HepG2 (cell line): ENCODE measurements around the gene ITGB2. TPM values are rescaled to one million over a fixed set of nuclear protein-coding genes. Genes with fewer than 3 reads are reported as not detected.

Experiments used
- ATAC-seq: fragments of 200-7000 bp; cut with Tn5 transposase; 3 replicates; pipeline ENCODE4 v1.9.1; 2020; ENCODE audit warnings: mild to moderate bottlenecking, moderate library complexity
- BruUV-seq: library from RNA; stranded (reverse); fragments of 400-500 nt; replicated peaks from 2 replicates; lab custom pipeline; 2021; lab: Mats Ljungman, UMichigan
- CTCF ChIA-PET: fragments of 300-600 bp; formaldehyde crosslinking; extraction: SDS; loops from one replicate; lab custom pipeline; 2021; ENCODE audit warnings: low total read pairs, inconsistent platforms, low intra/inter-chr PET ratio; lab: Yijun Ruan, JAX
- POLR2A ChIA-PET: fragments of 350-600 bp; sonication (Branson Sonifier 250); formaldehyde crosslinking; loops from one replicate; lab custom pipeline; 2020; ENCODE audit warnings: antibody characterized with exemption, inconsistent platforms; lab: Yijun Ruan, JAX
- DNase-seq: peaks from one replicate; pipeline ENCODE4 v3.0.0-alpha.2; 2015; ENCODE audit warnings: low spot score
- FAIRE-seq: peaks from 3 replicates; lab custom pipeline; 2011; peaks lifted over from hg19 to GRCh38; lab: Jason Lieb, UNC
- H2AFZ ChIP-seq: one replicate; pipeline ENCODE4 v1.6.1; 2011; ENCODE audit warnings: low read length, inconsistent platforms
- H3K27ac ChIP-seq: fragments of 300-600 bp; 3 replicates; pipeline ENCODE4 v1.8.0; 2011; ENCODE audit warnings: mixed run types, mild to moderate bottlenecking, mixed read lengths, low read length, inconsistent platforms; ENCODE audit not compliant: insufficient read depth; ENCODE audit errors: extremely low read length
- H3K27me3 ChIP-seq, 2 experiments: fragments of 200-600 bp in 1 of 2; 2 replicates in 1 of 2; 3 replicates in 1 of 2; pipeline versions ENCODE4 v1.6.0 to v1.8.0; 2011; ENCODE audit warnings: low read length in 2 of 2, mild to moderate bottlenecking in 2 of 2, moderate library complexity in 2 of 2, inconsistent platforms in 1 of 2; ENCODE audit not compliant: insufficient read depth in 2 of 2, control insufficient read depth in 1 of 2
- H3K36me3 ChIP-seq, 2 experiments: fragments of 200-600 bp in 1 of 2; replicated peaks in 1 of 2; 2 replicates in 1 of 2; 3 replicates in 1 of 2; pipeline versions ENCODE4 v1.5.1 to v1.8.0; 2011; ENCODE audit warnings: low read length in 2 of 2, inconsistent platforms in 1 of 2; ENCODE audit not compliant: insufficient read depth in 2 of 2, control insufficient read depth in 1 of 2
- H3K4me1 ChIP-seq: 2 replicates; pipeline ENCODE4 v1.5.1; 2012; ENCODE audit warnings: low read length, inconsistent platforms; ENCODE audit not compliant: insufficient read depth
- H3K4me2 ChIP-seq: 2 replicates; pipeline ENCODE4 v1.6.0; 2011; ENCODE audit warnings: low read depth, low read length, inconsistent platforms
- H3K4me3 ChIP-seq, 3 experiments: fragments of 200-600 bp in 1 of 3; sonication (generic), shearing (Covaris generic) in 1 of 3; replicated peaks in 1 of 3; 2 replicates each; pipeline ENCODE4 v1.5.1; 2011 to 2016; ENCODE audit warnings: low read length in 3 of 3, inconsistent platforms in 2 of 3, low read depth in 2 of 3, mild to moderate bottlenecking in 2 of 3, control low read depth in 1 of 3, mixed read lengths in 1 of 3; ENCODE audit not compliant: insufficient read depth in 1 of 3
- H3K79me2 ChIP-seq: one replicate; pipeline ENCODE4 v1.6.1; 2011; ENCODE audit warnings: low read length, inconsistent platforms; ENCODE audit not compliant: insufficient read depth
- H3K9ac ChIP-seq: 2 replicates; pipeline ENCODE4 v1.6.0; 2011; ENCODE audit warnings: mild to moderate bottlenecking, low read depth, low read length, inconsistent platforms; ENCODE audit not compliant: insufficient read depth
- H3K9me3 ChIP-seq: 2 replicates; pipeline ENCODE4 v1.5.1; 2012; ENCODE audit warnings: mild to moderate bottlenecking, low read length
- H4K20me1 ChIP-seq: 2 replicates; pipeline ENCODE4 v1.6.0; 2011; ENCODE audit warnings: inconsistent platforms, mild to moderate bottlenecking, low read length, moderate library complexity; ENCODE audit not compliant: insufficient read depth
- ARHGAP35 ChIP-seq: sonication (generic); formaldehyde crosslinking; IDR thresholded peaks from 2 replicates; pipeline ENCODE4 v1.9.0; 2022; ENCODE audit warnings: mild to moderate bottlenecking, inconsistent platforms, moderate library complexity, missing genetic modification reagents, borderline replicate concordance
- BORCS8-MEF2B ChIP-seq: sonication (generic); formaldehyde crosslinking; IDR thresholded peaks from 2 replicates; pipeline ENCODE4 v1.8.0; 2022; ENCODE audit warnings: mild to moderate bottlenecking, missing genetic modification reagents
- SIX1 ChIP-seq: sonication (generic); formaldehyde crosslinking; IDR thresholded peaks from 2 replicates; pipeline ENCODE4 v1.4.0; 2020; ENCODE audit warnings: missing genetic modification reagents, borderline replicate concordance
- STAT5B ChIP-seq: sonication (generic); formaldehyde crosslinking; IDR thresholded peaks from 2 replicates; pipeline ENCODE4 v1.4.0; 2020; ENCODE audit warnings: missing genetic modification reagents
- TBX3 ChIP-seq: fragments of 450-650 bp; IDR thresholded peaks from 2 replicates; pipeline ENCODE4 v1.6.1; 2017; ENCODE audit warnings: antibody characterized with exemption, mild to moderate bottlenecking, inconsistent platforms, borderline replicate concordance
- ZBTB38 ChIP-seq: sonication (generic); formaldehyde crosslinking; IDR thresholded peaks from 2 replicates; pipeline ENCODE4 v1.5.1; 2020; ENCODE audit warnings: mild to moderate bottlenecking, missing genetic modification reagents
- ZNF550 ChIP-seq: sonication (generic); formaldehyde crosslinking; IDR thresholded peaks from 2 replicates; pipeline ENCODE4 v1.4.0; 2020; ENCODE audit warnings: mild to moderate bottlenecking, missing genetic modification reagents, borderline replicate concordance
- ZNF883 ChIP-seq: sonication (generic); formaldehyde crosslinking; IDR thresholded peaks from 2 replicates; pipeline ENCODE4 v1.5.1; 2020; ENCODE audit warnings: mild to moderate bottlenecking, missing genetic modification reagents; ENCODE audit errors: not compliant biosample characterization
- WGBS: methylation state at CpG from one replicate; pipeline ENCODE4 v1.1.6; 2017; ENCODE audit warnings: low lambda C conversion rate; 5-methylcytosine and 5-hydroxymethylcytosine counted together
- in situ Hi-C: cut with HindIII; loops from 2 replicates; pipeline ENCODE4 v1.10.0; 2017; ENCODE audit warnings: low pct_unique_long_range_greater_than_20kb; ENCODE audit not compliant: extremely low pct_ligation_motif_present
- intact Hi-C: fragments of 100-400 bp; cut with micrococcal nuclease; formaldehyde crosslinking; loops from one replicate; pipeline ENCODE4 v1.10.0; 2022; ENCODE audit not compliant: unreplicated experiment
- polyA plus RNA-seq, 8 experiments: library from polyadenylated mRNA; depleted of rRNA in 3 of 8; stranded (reverse) in 7 of 8; unstranded in 1 of 8; fragments of >200 nt; fragmentation: Illumina TruSeq in 4 of 8; extraction: Trizol in 4 of 8; gene quantifications; 2 replicates each; pipeline versions ENCODE4 v1.2.1 to v1.2.3, GENCODE V29; 2011 to 2016; ENCODE audit warnings: low read depth in 4 of 8, missing spikeins in 1 of 8, mixed read lengths in 1 of 8; ENCODE audit not compliant: insufficient read depth in 1 of 8
- total RNA-seq, 5 experiments: library from RNA; depleted of rRNA; stranded (reverse); fragments of >200 nt; fragmentation: Illumina TruSeq; extraction: Trizol; gene quantifications; 2 replicates each; pipeline ENCODE4 v1.2.3, GENCODE V29; 2016; ENCODE audit warnings: low read depth in 1 of 5
- TF ChIP-seq, protein P1 (sequence below): sonication (generic); formaldehyde crosslinking; IDR thresholded peaks from 2 replicates; pipeline ENCODE4 v1.4.0; 2020; ENCODE audit warnings: missing genetic modification reagents, mild to moderate bottlenecking, borderline replicate concordance
- TF ChIP-seq, protein P2 (sequence below): sonication (generic); formaldehyde crosslinking; IDR thresholded peaks from 2 replicates; pipeline ENCODE4 v1.5.1; 2020; ENCODE audit warnings: mild to moderate bottlenecking, missing genetic modification reagents, moderate library complexity
- TF ChIP-seq, protein P3 (sequence below): sonication (generic); formaldehyde crosslinking; IDR thresholded peaks from 2 replicates; pipeline ENCODE4 v1.8.1; 2022; ENCODE audit warnings: mild to moderate bottlenecking, missing genetic modification reagents

ITGB2 gene
- total and polyA plus RNA-seq, 2 of the 13 experiments (the other 11 are each of a cell fraction or from before 2014, with no cell fraction given): 4.2 to 18.0 TPM

DNA sequence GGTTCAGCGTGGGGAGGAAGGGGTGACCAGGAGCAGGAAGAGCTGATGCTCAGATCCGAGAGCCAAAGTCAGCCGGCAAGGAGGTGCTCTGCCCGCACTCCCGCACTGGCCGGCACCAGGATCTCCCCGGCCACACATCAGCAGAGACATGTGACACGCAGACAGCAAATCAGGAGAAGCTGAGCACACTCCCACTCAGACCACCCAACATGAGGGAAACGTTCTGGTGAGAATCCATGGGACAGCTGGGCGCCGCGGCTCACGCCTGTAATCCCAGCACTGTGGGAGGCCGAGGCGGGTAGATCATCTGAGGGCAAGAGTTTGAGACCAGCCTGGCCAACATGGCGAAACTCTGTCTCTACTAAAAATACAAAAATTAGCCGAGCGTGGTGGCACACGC lies 28.6 kb downstream of the ITGB2 start (continued):
- TF ChIP-seq, protein P1, sequence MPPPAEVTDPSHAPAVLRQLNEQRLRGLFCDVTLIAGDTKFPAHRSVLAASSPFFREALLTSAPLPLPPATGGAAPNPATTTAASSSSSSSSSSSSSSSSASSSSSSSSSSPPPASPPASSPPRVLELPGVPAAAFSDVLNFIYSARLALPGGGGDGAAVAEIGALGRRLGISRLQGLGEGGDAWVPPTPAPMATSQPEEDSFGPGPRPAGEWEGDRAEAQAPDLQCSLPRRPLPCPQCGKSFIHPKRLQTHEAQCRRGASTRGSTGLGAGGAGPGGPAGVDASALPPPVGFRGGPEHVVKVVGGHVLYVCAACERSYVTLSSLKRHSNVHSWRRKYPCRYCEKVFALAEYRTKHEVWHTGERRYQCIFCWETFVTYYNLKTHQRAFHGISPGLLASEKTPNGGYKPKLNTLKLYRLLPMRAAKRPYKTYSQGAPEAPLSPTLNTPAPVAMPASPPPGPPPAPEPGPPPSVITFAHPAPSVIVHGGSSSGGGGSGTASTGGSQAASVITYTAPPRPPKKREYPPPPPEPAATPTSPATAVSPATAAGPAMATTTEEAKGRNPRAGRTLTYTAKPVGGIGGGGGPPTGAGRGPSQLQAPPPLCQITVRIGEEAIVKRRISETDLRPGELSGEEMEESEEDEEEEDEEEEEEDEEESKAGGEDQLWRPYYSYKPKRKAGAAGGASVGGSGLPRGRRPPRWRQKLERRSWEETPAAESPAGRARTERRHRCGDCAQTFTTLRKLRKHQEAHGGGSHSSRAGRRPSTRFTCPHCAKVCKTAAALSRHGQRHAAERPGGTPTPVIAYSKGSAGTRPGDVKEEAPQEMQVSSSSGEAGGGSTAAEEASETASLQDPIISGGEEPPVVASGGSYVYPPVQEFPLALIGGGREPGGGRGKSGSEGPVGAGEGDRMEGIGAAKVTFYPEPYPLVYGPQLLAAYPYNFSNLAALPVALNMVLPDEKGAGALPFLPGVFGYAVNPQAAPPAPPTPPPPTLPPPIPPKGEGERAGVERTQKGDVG: no peak
- TF ChIP-seq ZNF883: no peak

DNA sequence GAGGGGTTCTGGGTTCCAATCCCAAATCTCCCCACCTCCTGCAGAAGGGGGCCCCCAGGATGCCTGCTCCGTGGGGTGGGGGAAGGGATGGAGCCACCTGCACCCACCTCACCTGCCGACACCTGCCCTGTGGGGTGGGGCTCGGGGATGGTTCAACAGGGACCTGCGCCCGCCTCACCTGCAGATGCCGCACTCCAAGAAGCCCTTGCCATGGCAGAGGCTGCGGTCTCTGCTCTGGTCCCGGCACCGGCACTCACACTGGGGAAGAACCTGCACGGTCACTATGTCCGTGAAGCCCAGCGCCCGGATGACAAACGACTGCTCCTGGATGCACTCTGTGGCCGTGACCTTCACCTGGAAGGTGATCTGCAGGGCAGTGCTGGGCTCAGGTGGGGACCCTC lies 29.1 kb downstream of the ITGB2 start:
- WGBS: 95% methylated on average over 4 of the region's 15 CpGs
- in situ Hi-C loops: no loop called here
- no peaks in the 10 kb centered on the region for H3K36me3 ChIP-seq
- H3K9me3 ChIP-seq: no peaks in the 10 kb centered on the region
- H2AFZ ChIP-seq: no peak overlapping the region
- H3K4me1 ChIP-seq: peaks cover 78% of the 10 kb centered on the region
- BruUV-seq: no TSS peak
- ChIA-PET POLR2A (interaction anchor here (0.9 to 1.6 kb wide), 3 partner anchors 13 to 22 kb away, joined by 3 to 5 read pairs (median 3); no protein-coding TSS in a partner anchor), CTCF (no interaction called here)
- DNase-seq (no peak), FAIRE-seq (no peak), ATAC-seq (no peak)
- intact Hi-C loops: loop anchor here (1.0 to 5.0 kb wide), 2 partner anchors 16 to 89 kb away; partner anchors contain the start of gene UBE2G2
- no peaks in the 10 kb centered on the region for H4K20me1 ChIP-seq
- TF ChIP-seq, protein P2, sequence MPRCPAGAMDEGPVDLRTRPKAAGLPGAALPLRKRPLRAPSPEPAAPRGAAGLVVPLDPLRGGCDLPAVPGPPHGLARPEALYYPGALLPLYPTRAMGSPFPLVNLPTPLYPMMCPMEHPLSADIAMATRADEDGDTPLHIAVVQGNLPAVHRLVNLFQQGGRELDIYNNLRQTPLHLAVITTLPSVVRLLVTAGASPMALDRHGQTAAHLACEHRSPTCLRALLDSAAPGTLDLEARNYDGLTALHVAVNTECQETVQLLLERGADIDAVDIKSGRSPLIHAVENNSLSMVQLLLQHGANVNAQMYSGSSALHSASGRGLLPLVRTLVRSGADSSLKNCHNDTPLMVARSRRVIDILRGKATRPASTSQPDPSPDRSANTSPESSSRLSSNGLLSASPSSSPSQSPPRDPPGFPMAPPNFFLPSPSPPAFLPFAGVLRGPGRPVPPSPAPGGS (CRISPR knock-in tag): 0 out of 2 replicates have a peak, but pooled peaks have one; percentile 35
- TF ChIP-seq ZBTB38 (CRISPR knock-in tag) (0 out of 2 replicates have a peak, but pooled peaks have one; percentile 35), ZNF550 (CRISPR knock-in tag) (no peak), TBX3 (no peak), STAT5B (CRISPR knock-in tag) (no peak), SIX1 (no peak), BORCS8-MEF2B (no peak), ARHGAP35 (CRISPR knock-in tag) (no peak)
- TF ChIP-seq, protein P3, sequence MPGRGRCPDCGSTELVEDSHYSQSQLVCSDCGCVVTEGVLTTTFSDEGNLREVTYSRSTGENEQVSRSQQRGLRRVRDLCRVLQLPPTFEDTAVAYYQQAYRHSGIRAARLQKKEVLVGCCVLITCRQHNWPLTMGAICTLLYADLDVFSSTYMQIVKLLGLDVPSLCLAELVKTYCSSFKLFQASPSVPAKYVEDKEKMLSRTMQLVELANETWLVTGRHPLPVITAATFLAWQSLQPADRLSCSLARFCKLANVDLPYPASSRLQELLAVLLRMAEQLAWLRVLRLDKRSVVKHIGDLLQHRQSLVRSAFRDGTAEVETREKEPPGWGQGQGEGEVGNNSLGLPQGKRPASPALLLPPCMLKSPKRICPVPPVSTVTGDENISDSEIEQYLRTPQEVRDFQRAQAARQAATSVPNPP (CRISPR knock-in tag): no peak
- no peak overlapping the region for H3K27ac ChIP-seq
- no peaks in the 10 kb centered on the region for H3K79me2 ChIP-seq
- peaks cover 3 to 7% of the 10 kb centered on the region in 2 experiments; a peak in 2 of 5 replicates for H3K27me3 ChIP-seq
- H3K4me2 ChIP-seq: no peak overlapping the region
- H3K9ac ChIP-seq: no peak overlapping the region
- H3K4me3 ChIP-seq: no peak overlapping the region
